Measurements from ENCODE around the gene ARPP21. TPM values are rescaled to one million over a fixed set of nuclear protein-coding genes. Genes with fewer than 3 reads are reported as not detected.

The ARPP21 gene
- total RNA-seq, 2 donors from 2014 or later: 0.27 TPM; not detected in 1

DNA sequence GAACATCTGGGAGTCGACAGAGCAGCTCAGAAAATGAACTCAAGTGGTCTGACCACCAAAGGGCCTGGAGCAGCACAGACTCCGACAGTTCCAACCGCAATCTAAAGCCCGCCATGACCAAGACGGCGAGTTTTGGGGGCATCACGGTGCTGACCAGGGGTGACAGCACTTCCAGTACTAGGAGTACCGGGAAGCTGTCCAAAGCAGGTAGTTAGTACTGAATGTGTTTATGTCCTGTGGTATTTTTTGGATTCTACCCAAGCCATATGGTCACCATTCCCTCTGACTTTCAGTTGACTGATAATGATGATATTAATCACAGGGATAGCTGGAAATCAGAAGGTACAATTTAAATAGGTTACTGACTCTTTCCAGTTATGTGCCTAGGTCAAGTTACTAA lies 82.3 kb downstream of the ARPP21 start:
- DNase-seq (ENCODE audit: low spot score) (no peak), ATAC-seq (ENCODE audit: insufficient number of reproducible peaks, low FRiP score, low read depth) (no peak)
- no peaks in the 10 kb centered on the region for H3K36me3 ChIP-seq
- H3K27me3 ChIP-seq (replicated peaks; ENCODE audit: insufficient read depth): no peaks in the 10 kb centered on the region
- H3K27ac ChIP-seq: no peak overlapping the region
- TF ChIP-seq, protein P1, sequence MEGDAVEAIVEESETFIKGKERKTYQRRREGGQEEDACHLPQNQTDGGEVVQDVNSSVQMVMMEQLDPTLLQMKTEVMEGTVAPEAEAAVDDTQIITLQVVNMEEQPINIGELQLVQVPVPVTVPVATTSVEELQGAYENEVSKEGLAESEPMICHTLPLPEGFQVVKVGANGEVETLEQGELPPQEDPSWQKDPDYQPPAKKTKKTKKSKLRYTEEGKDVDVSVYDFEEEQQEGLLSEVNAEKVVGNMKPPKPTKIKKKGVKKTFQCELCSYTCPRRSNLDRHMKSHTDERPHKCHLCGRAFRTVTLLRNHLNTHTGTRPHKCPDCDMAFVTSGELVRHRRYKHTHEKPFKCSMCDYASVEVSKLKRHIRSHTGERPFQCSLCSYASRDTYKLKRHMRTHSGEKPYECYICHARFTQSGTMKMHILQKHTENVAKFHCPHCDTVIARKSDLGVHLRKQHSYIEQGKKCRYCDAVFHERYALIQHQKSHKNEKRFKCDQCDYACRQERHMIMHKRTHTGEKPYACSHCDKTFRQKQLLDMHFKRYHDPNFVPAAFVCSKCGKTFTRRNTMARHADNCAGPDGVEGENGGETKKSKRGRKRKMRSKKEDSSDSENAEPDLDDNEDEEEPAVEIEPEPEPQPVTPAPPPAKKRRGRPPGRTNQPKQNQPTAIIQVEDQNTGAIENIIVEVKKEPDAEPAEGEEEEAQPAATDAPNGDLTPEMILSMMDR (IDR thresholded peaks at IDR 0.05): no peak
- H3K4me3 ChIP-seq: no peak overlapping the region
- H3K9me3 ChIP-seq: no peaks in the 10 kb centered on the region
- H3K4me1 ChIP-seq (ENCODE audit: control insufficient read depth in 1 of 2, low read depth in 2 of 2): no peaks in the 10 kb centered on the region

DNA sequence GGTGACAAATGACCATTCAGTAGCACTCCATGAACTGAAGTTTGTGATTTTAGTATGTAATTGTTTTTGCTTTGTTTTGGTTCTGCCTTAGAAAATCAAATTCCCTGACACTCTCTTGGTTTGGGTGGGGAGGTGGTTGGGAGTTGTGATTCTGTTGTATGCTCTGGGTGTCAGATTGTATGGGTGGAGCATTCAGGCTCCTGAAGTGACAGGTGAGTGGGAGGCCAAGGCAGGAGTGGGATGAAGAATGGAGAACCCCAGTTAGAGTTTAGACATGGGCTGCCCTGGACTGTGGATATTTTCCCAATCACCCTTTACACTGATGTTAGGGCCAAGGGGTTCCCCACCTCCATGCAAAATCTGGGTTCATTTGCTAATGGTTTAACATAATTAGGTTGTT lies 83.6 kb downstream of the ARPP21 start:
- Histone ChIP-seq H3K9me3 (no peaks in the 10 kb centered on the region), H3K4me1 (ENCODE audit: control insufficient read depth in 1 of 2, low read depth in 2 of 2) (no peaks in the 10 kb centered on the region), H3K27me3 (replicated peaks; ENCODE audit: insufficient read depth) (no peaks in the 10 kb centered on the region), H3K27ac (no peak overlapping the region), H3K36me3 (no peaks in the 10 kb centered on the region), H3K4me3 (no peak overlapping the region)
- ATAC-seq (ENCODE audit: insufficient number of reproducible peaks, low FRiP score, low read depth) (no peak), DNase-seq (ENCODE audit: low spot score) (no peak)
- TF ChIP-seq, protein P1 (IDR thresholded peaks at IDR 0.05): no peak

DNA sequence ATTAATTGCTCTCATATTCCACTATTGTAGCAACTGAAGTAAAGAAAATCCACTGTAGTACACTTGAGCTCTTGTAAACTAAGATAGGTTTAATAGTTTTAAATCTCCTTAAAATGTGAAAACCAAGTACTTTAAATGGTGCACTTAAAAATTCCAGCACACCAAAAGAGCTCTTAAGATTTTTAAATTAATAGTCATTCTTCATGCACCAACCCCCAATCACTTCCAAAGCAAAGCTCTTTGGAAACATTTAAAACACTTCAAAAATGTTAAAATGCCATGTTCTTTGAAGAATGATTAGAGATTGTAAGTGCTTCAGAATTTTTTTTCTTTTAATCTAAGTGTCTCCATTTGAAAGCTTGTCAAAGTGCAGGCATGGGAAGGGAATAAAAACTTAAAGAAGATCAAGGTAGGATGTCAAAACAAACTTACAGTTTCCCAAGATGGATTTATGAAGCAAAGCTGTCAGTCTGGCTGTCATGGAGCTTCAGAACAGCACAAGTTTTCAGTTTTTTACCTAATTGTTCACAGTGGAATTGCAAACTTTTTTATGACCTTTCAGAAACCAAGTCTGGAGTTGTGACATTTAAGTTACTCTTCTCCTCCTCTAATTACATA lies 84.3 kb downstream of the ARPP21 start:
- Histone ChIP-seq H3K4me1 (ENCODE audit: control insufficient read depth in 1 of 2, low read depth in 2 of 2) (no peaks in the 10 kb centered on the region), H3K36me3 (no peaks in the 10 kb centered on the region), H3K27me3 (replicated peaks; ENCODE audit: insufficient read depth) (no peaks in the 10 kb centered on the region), H3K27ac (no peak overlapping the region), H3K4me3 (no peak overlapping the region), H3K9me3 (no peaks in the 10 kb centered on the region)
- DNase-seq (ENCODE audit: low spot score) (no peak), ATAC-seq (ENCODE audit: insufficient number of reproducible peaks, low FRiP score, low read depth) (no peak)
- TF ChIP-seq, protein P1 (IDR thresholded peaks at IDR 0.05): no peak

DNA sequence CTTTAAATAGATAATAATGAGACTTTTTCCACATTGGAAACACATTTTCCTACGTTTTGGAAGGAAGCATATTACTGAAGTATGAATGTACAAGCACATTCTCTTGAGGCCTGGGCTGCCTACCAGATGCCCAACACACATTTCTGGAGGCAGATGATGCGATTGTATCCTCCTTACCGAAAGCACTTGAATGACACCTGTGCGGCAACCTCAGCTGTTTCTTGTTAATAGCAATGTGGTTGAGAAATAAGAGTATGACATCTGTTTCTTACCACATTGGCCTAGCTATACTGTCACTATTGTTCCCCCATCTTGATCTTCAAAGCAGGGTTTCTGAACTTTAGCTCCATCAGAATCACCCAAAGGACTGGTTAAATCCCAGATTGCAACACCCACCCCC lies 84.8 kb downstream of the ARPP21 start:
- TF ChIP-seq, protein P1 (IDR thresholded peaks at IDR 0.05): no peak
- no peaks in the 10 kb centered on the region for H3K9me3 ChIP-seq
- ATAC-seq (ENCODE audit: insufficient number of reproducible peaks, low FRiP score, low read depth) (no peak), DNase-seq (ENCODE audit: low spot score) (no peak)
- no peak overlapping the region for H3K27ac ChIP-seq
- H3K36me3 ChIP-seq: no peaks in the 10 kb centered on the region
- no peaks in the 10 kb centered on the region for H3K27me3 ChIP-seq (replicated peaks; ENCODE audit: insufficient read depth)
- H3K4me1 ChIP-seq (ENCODE audit: control insufficient read depth in 1 of 2, low read depth in 2 of 2): no peaks in the 10 kb centered on the region
- no peak overlapping the region for H3K4me3 ChIP-seq

DNA sequence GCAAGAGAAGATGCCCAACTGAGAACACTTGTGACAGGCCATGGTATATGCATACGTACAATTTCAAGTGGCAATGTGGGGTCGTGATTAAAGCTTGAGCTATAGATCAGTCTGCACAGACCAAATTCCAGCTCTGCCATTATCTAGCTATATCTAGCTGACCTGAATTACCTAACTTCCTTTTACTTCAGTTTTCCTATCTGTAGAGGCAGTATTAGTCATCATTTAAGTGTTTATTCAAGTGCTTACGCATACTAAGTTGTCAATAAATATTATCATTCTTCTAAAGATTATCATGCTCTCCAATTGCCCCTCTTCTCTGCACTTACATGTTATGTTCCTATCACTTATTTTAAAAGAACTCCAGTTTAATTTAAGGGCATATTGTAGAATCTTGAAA lies 87.9 kb downstream of the ARPP21 start:
- ATAC-seq (ENCODE audit: insufficient number of reproducible peaks, low FRiP score, low read depth): no peak
- H3K36me3 ChIP-seq: no peaks in the 10 kb centered on the region
- TF ChIP-seq, protein P1 (IDR thresholded peaks at IDR 0.05): no peak
- no peaks in the 10 kb centered on the region for H3K27me3 ChIP-seq (replicated peaks; ENCODE audit: insufficient read depth)
- no peak for DNase-seq (ENCODE audit: low spot score)
- no peaks in the 10 kb centered on the region for H3K9me3 ChIP-seq
- no peak overlapping the region for H3K27ac ChIP-seq
- no peaks in the 10 kb centered on the region for H3K4me1 ChIP-seq (ENCODE audit: control insufficient read depth in 1 of 2, low read depth in 2 of 2)
- H3K4me3 ChIP-seq: no peak overlapping the region
